ENCODE measurements around the gene PNPLA6.
A peak's percentile ranks its signal among the peaks of the same experiment; 100 is the strongest.
"Not testable (repeated sequence)": the region's sequence is repeated elsewhere in the genome, so short reads cannot be mapped to it uniquely, and the experiment has no call there.

Gene PNPLA6

DNA sequence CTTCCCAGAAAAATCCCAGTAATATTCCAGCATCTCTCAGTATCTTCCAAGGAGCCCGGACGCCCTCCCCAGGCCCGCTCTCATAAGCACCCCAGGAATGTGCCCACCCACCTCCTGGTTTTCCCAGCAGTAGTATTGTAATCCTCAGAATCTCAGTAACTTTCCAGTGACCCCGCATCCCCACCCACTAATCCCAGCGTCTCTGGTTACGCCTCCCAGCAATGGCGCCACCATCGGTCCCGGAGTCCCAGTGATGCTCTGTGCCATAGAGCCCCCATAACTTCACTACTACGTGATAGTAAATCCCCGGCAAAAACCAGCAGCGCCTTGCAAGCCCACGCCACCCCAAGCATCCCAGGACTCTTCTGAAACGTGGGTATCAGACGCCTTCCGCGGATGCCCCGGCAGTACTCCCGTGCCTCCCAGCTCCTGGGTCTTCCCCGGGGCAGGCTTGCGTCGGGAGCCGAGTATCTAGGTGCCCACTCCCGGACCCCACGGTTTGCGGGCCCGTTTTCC, 928 bp upstream of the PNPLA6 start:
- peak; percentile 53 for DNase-seq

DNA sequence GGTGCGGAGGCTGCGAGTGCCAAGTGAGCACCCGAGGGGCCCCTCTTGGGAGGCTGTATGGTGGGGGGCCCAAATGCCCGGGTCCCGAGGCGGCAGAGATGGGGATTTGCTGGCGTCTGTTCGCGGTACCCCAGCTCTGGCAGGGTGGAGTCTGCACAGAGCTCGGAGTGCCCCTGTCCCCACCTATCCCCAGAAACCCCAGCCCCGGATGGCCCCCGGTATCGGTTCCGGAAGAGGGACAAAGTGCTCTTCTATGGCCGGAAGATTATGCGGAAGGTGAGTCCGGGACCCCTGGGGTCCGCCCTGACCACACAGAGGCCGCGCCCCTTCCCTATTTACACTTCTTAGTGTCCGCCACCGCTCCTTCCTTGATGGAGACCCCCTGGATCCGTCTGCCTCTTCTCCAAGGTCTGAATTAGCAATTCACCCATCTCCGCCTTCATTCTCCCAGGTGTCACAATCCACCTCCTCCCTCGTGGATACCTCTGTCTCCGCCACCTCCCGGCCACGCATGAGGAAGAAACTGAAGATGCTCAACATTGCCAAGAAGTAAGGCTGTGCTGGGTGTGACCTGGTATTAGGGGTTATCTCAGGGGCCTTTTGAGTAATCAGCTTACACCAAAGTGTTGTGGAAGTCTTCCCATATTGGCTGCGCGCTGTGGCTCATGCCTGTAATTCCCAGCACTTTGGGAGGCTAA, 630 bp downstream of the PNPLA6 start:
- no peak for DNase-seq

DNA sequence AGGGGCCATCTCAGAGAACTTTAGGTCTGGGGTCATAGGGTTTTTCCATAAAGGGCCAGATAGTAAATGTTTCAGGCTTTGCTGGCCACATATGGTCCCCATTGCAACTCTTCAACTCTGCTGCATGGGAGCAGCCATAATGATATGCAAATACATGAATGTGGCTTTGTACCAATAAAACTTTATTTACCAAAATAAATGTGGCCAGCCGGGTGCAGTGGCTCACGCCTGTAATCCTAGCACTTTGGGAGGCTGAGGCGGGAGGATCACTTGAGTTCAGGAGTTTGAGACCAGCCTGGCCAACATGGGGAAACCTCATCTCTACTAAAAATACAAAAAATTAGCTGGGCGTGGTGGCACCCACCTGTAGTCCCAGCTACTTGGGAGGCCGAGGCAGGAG, 3.5 kb downstream of the PNPLA6 start:
- DNase-seq, result not testable (repeated sequence)

DNA sequence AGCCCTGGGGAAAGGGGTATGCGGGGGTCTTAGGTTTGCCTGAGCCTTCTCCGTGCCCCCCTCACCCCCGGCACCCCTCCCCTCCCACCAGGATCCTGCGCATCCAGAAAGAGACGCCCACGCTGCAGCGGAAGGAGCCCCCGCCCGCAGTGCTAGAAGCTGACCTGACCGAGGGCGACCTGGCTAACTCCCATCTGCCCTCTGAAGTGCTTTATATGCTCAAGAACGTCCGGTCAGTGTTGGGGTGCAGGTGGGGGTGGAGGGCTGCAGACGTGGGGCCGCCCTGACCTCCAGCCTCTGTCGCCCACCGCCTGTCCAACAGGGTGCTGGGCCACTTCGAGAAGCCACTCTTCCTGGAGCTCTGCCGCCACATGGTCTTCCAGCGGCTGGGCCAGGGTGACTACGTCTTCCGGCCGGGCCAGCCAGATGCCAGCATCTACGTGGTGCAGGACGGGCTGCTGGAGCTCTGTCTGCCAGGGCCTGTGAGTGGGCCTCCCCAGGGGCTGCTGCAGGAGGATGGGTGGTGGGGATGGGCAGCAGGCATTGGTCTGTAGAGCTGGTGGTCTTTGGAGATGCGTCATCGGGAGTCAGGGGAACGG, 4.4 kb downstream of the PNPLA6 start:
- DNase-seq, result no peak

DNA sequence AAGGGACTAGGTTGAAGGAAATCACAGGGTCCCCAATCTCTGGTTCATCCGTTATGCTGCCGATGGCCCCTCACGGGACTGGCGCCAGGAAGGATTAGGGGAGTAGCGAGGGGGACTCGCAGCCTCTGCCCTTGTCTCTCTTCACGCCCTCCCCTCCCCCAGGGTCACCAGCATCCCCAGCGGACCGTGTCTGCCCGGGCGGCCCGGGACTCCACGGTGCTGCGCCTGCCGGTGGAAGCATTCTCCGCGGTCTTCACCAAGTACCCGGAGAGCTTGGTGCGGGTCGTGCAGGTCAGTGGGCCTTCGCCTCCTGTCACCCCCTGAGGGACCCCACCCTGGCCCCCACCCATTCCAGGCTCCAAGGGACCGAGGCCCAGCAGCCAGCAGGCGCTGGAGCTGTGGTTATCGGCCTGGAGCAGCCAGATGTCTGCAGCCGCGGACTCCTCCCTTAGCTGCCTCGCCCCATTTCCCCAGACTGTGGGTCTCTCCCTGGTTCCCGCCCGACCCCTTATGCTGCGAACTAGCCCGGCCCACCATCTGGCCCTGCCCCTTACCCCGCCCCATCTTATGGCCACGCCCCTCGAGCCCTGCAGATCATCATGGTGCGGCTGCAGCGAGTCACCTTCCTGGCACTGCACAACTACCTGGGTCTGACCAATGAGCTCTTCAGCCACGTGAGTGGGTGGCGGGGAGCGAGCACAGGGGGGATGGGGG, 5.4 kb downstream of the PNPLA6 start:
- peak; percentile 15 for DNase-seq

DNA sequence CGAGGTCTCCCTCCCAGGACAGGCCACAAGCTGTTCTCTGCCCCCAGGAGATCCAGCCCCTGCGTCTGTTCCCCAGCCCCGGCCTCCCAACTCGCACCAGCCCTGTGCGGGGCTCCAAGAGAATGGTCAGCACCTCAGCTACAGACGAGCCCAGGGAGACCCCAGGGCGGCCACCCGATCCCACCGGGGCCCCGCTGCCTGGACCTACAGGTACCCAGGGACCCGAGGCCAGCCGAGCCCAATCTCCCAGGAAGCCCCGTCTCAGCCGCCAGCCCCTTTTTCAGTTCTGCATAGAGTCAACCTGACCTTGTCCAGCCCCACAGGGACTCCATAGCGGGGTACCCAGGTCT, 5.9 kb downstream of the PNPLA6 start:
- DNase-seq, result no peak

DNA sequence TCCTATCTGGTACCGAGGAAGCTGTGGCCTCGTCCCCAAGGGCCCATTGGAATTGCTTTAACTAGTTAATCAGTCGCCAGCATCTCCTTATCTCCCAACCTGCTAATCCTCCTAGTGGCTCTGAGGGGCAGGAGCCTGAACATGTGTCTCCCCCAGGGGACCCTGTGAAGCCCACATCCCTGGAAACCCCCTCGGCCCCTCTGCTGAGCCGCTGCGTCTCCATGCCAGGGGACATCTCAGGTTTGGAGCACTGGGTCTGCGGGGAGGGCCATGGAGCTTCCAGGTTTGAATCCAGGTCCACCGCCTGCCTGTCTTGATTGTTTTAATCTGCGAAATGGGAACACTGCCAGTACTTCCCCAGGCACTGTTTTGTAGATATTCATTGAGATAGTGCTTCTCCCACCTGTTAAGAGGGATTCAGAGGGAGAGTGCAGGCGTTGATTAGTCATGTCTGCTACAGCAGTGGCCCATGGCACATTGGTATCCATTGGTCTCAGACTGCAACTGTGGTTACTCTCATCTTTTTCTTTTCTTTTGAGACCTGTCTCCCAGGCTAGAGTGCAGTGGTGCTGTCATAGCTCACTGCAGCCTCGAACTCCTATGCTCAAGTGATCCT, 6.4 kb downstream of the PNPLA6 start:
- DNase-seq, result no peak

DNA sequence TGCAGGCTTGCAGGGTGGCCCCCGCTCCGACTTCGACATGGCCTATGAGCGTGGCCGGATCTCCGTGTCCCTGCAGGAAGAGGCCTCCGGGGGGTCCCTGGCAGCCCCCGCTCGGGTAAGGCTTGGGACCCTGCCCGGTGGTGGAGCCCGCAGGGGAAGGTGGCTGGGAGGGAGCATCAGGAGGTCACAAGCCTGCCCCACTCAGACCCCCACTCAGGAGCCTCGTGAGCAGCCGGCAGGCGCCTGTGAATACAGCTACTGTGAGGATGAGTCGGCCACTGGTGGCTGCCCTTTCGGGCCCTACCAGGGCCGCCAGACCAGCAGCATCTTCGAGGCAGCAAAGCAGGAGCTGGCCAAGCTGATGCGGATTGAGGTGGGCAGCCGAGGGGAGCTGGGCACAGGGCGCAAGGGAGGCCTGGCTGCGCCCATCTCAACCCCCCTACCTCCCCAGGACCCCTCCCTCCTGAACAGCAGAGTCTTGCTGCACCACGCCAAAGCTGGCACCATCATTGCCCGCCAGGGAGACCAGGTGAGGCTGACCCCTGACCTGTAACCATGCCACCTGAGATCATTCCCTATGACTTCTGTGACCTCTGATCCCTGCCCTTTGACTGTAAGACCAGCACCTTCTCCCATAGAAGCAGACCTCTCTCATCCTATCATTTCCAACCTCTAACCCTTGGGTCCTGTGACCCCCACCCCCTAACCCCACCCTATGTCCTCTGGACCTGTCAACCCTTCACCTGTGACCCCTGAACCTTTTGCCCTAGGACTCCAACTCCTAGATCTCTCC, 7.2 kb downstream of the PNPLA6 start:
- no peak for DNase-seq

DNA sequence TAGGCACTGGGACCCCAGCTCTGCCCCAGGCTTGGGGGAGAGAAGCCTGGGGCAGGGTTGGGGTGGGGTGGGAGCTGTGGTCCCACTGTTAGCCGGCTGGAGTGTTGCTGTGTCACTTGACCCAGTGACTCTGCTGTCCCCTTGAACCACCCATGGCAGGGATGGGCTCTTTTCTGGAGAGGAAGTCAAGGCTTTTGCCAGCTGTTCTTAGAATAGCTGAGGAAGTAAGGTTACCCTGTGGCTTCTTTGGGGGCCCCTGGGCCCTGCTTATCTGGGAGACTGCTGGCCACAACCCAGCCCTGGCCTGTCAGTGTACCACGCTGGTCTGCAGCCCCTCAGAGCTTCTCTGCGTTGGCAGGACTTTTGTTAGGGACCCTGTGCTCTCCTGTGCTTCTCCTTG, 9.1 kb downstream of the PNPLA6 start:
- no peak for DNase-seq

DNA sequence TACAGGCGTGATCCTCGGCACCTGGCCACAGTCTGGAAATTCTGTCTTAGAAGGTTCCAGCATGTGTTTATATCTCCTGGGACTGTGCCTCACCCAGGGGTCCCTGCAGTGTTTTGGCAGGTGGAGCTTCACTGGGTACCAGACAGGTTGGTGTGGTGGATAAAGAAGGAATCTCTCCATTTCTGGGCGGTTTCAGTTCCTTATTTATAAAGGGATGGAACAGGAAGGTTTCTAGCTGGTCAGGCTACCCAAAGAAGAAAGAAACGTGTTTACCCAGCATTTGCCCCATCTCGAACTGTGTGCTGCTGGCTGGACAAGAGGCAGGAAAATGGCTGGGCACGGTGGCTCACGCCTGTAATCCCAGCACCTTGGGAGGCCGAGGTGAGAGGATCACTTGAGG, 9.8 kb downstream of the PNPLA6 start:
- DNase-seq, result no peak

DNA sequence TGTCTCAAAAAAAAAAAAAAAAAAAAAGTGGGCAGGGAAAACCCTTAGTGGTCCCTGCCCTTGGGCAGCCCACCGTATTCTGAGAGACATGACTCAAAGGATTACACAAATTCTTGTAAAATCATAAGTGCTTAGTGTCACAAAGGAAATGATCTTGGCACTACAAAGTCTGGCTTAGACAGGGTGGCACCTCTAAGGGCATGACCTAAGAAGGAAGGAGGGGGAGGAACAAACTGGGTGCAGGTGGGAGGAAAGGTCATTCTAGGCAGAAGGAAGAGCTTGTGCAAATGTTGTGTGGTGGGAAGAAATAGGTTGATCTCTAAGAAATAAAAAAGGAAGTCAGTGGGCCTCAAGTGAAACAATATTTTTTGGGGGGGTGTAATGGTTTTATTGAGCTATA, 10.4 kb downstream of the PNPLA6 start:
- DNase-seq, result no peak

DNA sequence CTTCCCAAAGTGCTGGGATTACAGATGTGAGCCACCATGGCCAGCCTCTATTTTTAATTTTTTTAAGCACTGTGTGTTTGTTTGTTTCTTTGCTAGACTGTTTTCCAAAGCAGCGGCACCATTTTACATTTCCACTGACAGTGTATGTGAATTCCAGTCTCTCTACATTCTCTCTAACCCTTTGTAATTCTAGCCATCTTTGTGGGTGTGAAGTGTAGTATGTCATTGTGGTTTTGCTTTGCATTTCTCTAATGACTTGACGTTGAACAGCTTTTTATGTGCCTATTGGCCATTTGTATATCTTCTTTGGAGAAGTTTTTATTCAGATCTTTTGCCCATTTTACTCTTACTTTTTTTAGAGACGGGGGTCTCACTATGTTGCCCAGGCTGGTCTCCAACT, 11.6 kb downstream of the PNPLA6 start:
- DNase-seq, result no peak

DNA sequence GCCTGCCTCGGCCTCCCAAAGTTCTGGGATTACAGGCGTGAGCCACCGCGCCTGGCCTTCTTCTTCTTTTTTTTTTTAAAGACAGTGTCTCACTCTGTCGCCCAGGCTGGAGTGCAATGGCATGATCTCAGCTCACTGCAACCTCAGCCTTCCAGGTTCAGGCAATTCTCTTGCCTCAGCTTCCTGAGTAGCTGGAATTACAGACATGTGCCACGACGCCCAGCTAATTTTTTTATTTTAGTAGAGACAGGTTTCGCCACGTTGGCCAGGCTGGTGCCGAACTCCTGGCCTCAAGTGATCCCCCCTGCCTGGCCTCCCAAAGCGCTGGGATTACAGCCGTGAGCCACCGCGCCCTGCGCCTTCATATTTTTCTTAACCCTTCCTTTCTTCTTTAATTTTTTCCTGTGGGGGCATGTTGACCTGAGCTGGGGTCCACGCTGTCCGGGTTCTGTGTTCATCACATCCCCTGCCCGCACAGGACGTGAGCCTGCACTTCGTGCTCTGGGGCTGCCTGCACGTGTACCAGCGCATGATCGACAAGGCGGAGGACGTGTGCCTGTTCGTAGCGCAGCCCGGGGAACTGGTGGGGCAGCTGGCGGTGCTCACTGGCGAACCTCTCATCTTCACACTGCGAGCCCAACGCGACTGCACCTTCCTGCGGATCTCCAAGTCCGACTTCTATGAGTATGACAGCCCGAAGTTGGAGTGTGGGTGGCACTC, 14.1 kb downstream of the PNPLA6 start:
- no peak for DNase-seq

DNA sequence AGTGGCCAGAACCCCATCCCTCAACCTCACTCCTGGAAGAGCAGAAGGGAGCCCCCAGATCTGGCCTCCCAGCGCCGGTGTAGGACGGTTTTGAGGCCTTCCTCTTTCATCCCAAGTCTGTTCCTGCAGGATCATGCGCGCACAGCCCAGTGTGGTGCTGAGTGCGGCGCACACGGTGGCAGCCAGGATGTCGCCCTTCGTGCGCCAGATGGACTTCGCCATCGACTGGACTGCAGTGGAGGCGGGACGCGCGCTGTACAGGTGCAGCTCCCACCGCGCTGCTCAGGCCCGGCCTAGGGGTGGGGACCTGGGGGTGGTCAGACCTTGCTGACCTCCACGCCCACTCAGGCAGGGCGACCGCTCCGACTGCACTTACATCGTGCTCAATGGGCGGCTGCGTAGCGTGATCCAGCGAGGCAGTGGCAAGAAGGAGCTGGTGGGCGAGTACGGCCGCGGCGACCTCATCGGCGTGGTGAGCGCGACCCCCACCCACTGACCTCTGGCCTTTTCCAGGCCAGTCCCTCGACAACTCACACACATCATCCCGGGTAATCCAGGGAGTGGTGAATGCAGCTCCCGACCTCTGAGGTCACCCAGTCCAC, 14.8 kb downstream of the PNPLA6 start:
- DNase-seq, result no peak

DNA sequence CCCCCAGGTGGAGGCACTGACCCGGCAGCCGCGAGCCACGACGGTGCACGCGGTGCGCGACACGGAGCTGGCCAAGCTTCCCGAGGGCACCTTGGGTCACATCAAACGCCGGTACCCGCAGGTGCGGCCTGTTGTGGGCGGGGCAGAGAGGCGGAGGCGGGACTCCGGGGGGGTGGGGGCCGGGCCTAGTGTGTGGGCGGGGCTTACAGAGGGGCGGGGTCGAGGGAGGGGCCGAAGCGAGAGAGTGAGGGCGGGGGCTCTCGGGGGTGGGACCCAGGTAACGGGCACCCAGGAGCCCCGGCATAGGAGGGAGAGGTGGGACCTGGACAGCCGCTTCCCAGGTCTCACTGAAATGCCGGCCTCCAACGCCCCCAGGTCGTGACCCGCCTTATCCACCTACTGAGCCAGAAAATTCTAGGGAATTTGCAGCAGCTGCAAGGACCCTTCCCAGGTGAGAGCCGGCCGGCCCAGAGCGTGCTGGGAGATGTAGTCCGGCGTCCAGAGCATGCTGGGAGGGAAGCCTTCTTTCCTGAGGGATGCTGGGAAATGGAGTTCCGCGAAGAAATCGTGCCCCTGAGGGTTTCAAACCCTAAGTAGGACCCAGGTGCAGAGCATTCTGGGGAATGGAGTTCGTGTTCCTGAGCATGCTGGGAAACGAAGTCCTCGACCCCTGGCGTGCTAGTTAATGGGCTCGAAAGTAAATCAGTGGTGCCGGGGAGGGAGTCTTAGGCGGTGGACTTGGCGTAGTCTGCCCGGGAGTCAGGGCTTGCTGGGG, 15.7 kb downstream of the PNPLA6 start:
- DNase-seq, result no peak

DNA sequence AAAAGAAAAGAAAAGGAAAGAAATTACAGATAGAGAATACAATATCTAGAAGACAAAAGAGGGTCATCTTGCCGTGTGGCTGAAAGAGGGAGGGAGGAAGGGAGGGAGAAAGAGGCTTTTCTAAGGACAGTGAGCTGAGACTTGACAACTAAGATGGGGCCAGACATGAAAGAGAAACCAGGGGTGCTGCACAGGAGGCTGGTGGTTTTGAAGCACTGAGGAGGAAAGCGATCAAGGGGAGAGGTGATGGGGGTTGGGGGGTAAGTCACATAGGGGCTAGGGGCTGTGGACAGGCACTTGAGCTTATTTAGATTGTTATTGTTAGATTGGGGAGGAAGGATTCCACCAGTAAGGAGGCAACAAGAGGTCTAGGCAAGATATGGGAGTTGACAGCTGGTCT, 17.3 kb downstream of the PNPLA6 start:
- DNase-seq, result no peak

DNA sequence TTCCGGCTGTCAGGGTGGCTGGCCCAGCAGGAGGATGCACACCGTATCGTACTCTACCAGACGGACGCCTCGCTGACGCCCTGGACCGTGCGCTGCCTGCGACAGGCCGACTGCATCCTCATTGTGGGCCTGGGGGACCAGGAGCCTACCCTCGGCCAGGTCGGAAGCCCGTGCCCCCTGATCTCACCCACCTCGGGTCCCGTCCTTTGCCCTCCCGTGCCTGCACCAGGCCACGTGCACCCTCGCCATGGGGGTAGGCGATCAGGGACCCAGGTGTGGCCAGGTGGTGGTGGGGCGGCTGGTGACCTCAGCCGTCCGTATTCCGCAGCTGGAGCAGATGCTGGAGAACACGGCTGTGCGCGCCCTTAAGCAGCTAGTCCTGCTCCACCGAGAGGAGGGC, 19.0 kb downstream of the PNPLA6 start:
- DNase-seq, result no peak

DNA sequence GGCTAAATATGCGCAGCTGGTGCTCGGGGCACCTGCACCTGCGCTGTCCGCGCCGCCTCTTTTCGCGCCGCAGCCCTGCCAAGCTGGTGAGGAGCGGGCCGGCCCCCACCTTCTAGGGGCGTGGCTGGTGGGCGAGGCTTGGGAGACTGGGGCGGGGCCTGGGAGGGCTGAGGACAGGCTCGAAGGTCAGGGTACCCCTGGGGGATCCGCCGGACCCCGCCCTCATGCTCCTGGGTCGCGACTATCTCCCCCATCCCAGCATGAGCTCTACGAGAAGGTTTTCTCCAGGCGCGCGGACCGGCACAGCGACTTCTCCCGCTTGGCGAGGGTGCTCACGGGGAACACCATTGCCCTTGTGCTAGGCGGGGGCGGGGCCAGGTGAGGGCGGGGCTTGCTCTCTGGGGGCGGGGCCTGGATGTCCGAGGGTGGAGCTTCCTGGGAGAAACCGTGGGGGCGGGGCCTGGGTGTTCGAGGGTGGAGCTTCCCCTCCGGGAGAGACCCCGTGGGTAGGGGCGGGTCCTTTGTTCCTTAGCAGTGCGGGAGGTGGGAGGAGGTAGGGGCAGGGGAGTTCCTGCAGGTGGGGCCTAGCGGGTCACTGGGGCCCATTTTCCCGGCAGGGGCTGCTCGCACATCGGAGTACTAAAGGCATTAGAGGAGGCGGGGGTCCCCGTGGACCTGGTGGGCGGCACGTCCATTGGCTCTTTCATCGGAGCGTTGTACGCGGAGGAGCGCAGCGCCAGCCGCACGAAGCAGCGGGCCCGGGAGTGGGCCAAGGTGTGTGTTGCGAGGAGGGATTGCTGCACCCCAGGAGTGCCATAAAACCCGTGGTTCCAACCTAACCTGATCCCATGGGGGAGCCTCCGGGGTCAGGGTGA, 19.7 kb downstream of the PNPLA6 start:
- peak; percentile 6 for DNase-seq

DNA sequence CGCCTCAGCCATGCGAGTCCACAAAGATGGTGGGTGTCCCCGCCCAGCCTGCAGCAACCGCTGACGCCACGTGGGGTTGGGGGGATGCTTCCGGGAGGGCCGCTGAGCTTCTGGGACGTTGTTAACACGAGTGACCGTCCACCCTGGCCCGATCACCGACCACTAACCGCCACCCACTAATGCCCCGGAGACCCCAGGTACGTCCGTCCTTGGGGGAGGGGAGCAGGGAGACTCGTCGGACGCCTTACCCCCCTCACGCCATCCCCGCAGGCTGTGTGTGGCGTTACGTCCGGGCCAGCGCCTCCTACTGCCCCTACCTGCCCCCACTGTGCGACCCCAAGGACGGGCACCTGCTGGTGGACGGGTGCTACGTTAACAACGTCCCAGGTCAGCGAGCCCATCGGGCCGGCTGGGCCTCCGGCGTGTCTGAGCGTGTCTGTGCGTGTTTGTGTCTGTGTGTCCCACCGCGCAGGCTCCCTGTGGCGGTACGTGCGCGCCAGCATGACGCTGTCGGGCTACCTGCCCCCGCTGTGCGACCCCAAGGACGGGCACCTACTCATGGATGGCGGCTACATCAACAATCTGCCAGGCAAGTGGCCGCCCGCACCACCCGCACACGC, 21.3 kb downstream of the PNPLA6 start:
- DNase-seq, result no peak

DNA sequence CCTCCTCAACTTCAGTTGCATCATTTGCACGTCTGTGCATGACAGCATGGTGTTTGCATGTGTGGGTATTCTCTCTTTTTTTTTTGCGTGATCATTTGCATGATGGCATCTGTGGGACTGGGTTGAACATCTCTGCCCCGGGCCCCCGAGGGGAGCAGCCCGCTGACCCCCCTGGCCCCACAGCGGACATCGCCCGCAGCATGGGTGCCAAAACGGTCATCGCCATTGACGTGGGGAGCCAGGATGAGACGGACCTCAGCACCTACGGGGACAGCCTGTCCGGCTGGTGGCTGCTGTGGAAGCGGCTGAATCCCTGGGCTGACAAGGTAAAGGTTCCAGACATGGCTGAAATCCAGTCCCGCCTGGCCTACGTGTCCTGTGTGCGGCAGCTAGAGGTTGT, 23.1 kb downstream of the PNPLA6 start:
- no peak for DNase-seq

Measured in activated naive CD4-positive, alpha-beta T cell treated with Interleukin-2 at 50 U/mL for 16 hours (primary cell).